ENCODE results near the gene PTCH1.

The PTCH1 gene

GRCh38 chr9:95399261-95399660, 117.5 kb downstream of the PTCH1 start:
- DNase-seq (no peak), ATAC-seq (no peak)

All from stimulated activated naive CD8-positive, alpha-beta T cell treated with anti-CD3 and anti-CD28 coated beads, Interleukin-15, Interleukin-2, amounts not matched to agents 100 U/mL and 50 U/mL, for 24 hours (primary cell).